Hippocampal formation (tissue), 2 donors: ENCODE results near the gene NDUFV1.
"Not testable (repeated sequence)": the region's sequence is repeated elsewhere in the genome, so short reads cannot be mapped to it uniquely, and the experiment has no call there.

ENCODE experiments used
- DNase-seq, 2 donors: peaks; one replicate each; lab custom pipeline; 2025; lab: John Stamatoyannopoulos, UW

The NDUFV1 gene

DNA sequence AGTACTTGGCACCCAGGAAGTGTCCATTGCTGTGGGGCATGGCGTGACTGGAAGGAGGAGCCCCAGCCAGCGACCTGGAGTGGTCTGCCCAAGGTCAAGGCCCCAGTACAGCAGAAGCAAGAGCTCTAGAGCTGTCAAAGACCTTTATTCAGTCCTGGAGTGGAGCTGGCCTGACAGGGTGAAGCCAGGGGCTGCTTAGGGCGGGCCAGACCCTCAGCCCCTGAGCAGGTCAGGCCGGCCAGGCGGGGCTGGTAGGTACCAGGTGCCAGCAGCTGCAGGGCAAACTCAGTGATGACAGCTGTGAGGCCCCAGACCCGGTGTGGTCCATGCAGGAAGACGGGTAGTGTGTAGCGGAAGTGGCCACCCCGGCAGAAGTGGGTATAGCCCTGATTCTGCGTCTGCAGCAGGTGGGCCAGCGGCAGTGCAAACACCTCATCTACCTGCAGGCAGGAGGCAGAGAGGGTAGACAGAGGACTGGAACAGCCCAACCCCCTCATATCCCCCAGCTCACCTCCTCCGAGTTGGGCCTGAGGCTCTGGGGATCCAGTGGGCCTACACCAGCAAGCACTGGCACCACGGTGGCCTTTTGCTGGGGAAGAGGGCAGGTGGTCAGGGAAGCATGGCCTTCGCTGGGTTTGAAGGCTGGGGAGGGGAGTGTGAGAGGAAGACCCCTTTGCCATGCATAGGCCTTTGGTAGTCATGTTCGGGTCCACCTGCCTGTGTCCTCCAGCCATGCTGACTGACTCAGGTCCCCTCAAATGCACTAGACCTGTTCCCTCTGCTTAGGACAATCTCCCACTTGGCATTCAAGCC lies 21.3 kb downstream of the NDUFV1 start:
- no peak for DNase-seq

GRCh38 chr11:67628710-67629385 lies 22.1 kb downstream of the NDUFV1 start:
- no peak for DNase-seq

GRCh38 chr11:67629386-67630227 lies 22.9 kb downstream of the NDUFV1 start, which contains the start of gene NUDT8:
Gene NUDT8 (minus strand): TSS chr11:67629937. CDS start chr11:67629911, 26 bp downstream.
- peak; percentile 37 to 92 for DNase-seq

DNA sequence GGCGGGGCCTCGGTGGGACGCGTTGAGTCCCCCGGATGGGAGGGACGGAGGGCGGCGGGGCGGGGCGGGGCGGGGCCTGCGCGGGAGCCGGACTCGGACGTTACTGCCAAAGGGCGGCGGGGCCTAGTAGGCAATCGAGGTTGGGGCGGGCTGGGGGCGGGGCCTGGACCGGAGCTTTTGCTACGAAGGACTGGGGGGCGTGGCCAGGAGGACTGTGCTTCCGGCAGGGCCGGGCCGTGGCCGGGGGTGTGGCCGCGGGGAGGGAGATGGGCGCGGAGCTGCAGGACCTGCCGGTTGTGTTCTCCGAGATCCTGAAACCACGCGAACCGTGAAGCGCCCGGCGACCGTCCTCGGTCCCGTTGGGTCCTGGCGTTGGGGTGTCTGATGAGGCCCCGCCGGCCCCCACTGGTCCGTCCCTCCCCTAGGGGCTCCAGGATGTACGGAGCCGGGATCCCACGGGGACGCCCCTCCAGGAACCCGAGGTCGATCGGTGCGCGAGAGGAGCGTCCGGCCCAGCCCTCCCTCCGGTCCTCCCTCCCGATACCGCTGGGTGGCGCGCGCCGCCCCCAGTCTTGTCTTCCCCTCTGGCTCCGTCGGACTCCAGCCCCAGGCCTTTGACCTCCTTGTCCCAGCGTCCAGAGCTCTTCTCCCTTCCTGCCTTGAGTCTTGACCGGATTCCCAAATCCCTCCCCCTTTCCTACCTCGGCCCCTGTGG lies 23.6 kb downstream of the NDUFV1 start:
- DNase-seq = peak; percentile 96 to 99

- no peak for DNase-seq
Observed at GRCh38 chr11:67630943-67631331, 24.2 kb downstream of the NDUFV1 start.

DNA sequence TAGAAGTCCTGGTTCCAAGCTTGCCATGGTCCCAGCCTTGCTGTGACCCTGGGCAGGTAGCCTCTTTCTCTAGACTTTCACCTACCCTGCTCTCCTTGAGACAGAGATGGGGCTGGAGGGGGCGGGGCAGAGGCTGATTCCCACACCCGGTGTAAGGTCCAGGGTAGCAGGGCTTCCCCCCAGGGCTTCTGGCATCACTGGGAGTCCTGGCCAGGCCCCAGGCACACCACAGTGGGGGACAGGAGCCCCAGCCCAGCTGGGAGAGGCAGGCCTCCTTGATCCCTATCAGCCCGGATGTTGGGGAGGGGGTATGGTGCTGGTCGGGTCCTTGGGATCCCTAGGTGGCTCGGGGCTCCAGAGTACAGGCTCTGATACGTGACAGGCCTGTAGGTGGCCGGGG lies 24.7 kb downstream of the NDUFV1 start:
- DNase-seq = no peak

DNA sequence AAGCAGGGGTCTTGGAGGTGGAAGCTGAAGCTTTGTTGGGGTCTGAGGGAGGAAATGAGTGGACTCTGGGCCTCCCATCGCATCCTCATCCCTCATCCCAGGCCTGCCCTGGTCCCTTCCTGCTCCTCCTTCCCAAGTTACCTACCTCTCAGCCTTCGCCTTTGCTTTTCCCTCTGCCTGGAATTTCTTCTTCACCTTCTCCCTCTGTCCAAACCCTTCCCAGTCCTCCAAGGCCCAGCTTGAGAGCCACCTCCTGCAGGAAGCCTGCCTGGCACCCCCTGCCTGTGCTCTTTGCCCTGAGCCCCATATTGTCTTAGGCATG lies 25.1 kb downstream of the NDUFV1 start:
- DNase-seq = no peak

GRCh38 chr11:67632175-67632981 lies 25.6 kb downstream of the NDUFV1 start:
- no peak for DNase-seq

DNA sequence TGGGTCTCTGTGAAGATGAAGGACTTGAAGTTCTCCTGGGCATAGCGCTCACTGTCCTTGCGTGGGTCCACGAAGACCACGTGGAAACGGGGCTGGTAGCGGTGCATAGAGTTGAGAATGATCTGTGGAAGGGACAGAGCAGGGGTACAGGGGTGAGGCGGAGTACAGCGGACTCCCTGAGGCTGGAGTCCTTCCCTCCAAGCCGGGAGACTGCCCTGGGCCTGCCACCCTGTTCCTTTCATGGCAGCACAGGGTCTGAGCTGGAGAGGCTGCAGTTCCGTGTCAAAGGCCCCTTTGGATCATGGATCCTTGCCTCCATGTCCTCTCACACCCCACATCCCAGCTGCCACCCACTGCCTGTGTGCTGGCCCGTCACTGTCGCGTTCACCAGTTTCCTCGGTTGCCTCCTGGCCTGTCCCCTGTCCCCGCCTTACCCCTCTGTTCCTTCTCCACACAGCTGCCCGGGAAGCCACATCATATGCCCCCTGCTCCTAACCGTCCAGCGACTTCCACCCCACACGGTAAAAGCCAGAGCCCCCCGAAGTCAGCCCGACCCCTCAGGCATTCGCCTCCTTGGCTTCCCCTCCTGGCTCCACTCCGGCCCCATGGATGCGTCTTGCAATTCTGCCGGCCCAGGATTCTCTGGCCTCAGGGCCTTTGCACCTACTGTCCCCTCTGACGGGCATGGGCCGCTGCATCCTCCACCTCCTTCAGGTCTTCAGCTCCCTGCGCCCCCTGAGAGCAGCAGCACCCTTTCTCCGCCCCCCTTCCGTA lies 26.4 kb downstream of the NDUFV1 start:
- no peak for DNase-seq

DNA sequence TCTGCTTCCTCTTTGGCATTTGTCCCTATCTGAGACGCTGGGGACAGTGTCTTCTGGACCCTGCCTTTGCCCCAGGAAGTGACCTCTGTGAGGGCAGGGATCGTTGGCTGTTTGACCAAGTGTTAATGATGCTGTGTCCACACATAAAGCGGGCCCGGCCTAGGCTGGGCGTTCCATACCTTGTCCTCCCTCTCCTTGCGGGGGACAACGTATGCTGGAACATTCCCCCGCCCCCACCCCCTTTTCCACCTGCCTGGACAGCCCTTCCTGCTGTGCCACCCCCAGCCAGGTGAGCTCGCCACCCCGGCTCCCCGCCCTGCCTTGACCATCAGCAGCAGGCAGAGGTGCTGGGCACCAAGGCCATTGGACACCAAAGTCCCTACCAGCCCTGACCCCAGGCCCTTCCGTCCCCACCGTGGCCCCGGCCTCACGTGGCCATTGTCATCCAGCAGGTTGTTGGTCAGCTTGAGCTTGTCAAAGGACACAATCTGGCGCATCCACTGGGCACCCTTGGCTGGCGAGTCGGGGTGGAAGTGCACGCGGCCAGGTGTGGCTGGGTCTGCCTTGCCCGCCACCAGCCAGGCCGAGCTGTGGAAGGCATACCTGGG lies 27.1 kb downstream of the NDUFV1 start:
- DNase-seq = no peak

DNA sequence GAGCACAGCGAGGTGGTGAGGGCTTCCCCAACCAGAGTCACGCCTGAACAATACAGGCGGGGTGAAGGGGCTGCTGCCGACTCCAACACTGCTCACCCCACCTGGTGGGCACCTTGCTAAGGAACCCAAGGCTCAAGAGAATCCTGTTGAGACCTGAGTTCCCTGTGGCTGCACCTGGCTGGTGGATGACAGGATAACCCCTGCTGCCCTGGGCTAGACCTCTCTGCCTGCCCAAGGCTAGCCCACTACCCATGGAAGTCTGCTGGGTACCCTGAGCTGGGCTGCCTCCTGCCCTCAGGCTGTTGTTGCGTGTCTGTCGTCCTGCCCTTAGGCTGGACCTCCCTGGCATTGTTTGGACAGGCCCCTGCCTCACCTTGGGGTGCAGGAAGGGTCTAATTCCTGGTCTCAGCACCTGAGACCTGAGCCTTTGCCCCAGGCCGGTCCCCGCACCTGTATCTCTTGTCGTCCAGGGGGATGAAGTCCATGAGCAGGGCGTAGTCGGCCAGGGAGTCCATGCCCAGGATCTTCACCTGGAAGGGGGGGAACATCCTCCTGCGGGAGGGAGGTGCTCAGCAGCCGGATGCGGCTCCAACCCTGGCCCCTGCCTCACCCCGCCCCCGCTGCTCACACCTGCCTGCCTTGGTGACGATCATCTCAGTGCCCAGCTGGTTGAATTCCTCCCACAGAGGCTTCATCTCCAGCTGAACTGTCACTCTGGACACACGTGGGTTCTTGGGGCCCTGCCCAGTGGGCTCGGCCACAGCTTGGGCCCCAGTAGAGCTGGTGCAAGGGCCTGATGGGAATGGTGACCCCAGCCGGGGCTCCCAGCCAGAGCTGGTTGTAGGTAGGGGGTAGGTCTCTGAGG lies 27.9 kb downstream of the NDUFV1 start:
- no peak for DNase-seq

DNA sequence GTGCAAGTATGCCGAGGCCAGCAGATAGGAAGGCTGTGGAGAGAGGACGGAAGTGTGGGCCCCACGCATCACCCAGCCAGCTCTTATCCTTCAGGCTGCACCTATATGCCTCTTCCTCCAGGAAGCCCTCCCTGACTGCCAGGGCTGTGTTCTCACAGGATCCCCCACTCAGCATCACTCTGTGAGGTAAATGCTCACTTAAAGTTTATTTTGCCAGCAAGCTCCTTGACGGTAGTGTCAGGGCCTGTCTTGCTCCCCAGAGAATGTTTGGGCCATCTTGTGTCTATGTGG lies 28.4 kb downstream of the NDUFV1 start:
- DNase-seq = no peak

- DNase-seq = no peak
Observed at GRCh38 chr11:67636962-67637361, 30.2 kb downstream of the NDUFV1 start.

- not testable (repeated sequence) for DNase-seq
Observed at GRCh38 chr11:67637441-67637840, 30.7 kb downstream of the NDUFV1 start.

GRCh38 chr11:67638535-67639437 lies 32.0 kb downstream of the NDUFV1 start:
- no peak for DNase-seq

- DNase-seq = no peak
Observed at GRCh38 chr11:67639438-67639859, 32.7 kb downstream of the NDUFV1 start, which contains the start of gene TBX10. Gene TBX10 (minus strand): TSS chr11:67639763. CDS start chr11:67639472, 291 bp downstream.

DNA sequence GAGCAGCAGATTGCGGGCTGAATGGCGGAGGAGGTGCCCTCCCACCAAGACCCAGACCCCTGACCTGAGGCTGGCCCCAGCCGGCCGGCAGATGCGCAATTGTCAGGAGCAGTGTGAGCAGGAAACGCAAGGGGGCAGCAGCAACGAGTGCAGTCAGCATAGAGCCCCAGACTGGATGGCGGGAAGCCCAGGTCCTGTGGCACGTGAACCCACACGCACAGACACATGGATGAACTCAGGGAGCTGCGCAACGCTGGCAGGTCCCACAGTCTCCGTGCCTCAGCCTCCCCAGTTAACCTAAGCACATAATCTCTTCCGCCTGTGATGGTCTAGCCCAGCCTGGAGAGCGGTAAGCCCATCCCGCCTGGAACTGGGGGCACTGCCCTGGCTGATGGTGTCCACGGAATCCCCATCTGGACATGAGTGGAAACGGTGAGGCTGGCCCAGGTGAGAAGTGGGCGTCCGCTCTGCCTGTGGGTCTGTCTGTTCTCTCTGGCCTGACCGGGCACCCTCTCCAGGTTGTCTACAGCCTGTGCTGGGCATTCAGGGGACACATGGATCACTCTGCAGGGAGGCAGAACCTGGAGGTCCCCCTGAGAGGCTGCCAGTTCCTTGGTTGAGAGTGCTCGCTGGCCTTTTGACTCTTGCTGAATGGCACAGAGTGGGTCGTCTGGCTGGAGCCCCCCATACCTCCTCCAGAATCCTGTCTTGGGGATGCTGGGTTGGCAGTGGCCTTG lies 33.5 kb downstream of the NDUFV1 start:
- DNase-seq = peak in 1 of 2 donors; percentile 14
